Right lobe of liver (tissue), 6 donors: ENCODE measurements around the gene ZNF333. TPM values are rescaled to one million over a fixed set of nuclear protein-coding genes. Genes with fewer than 3 reads are reported as not detected.

Experiments used
- ATAC-seq, 4 donors: fragments of 200-7000 bp; cut with Tn5 transposase; one replicate each; pipeline ENCODE4 v1.9.1; 2020; ENCODE audit warnings: mild to moderate bottlenecking in 4 of 4, moderate library complexity in 4 of 4
- DNase-seq, 3 donors: peaks; one replicate each; pipeline ENCODE4 v3.0.0-alpha.2; 2020
- H3K27ac ChIP-seq, 3 donors: fragments of 200-600 bp; one replicate each; pipeline ENCODE4 v1.8.0; 2022
- H3K27me3 ChIP-seq, 2 donors: fragments of 200-600 bp; one replicate each; pipeline ENCODE4 v1.8.0; 2022
- H3K36me3 ChIP-seq, 4 donors: fragments of 200-600 bp; sonication (generic) in 1 of 4; one replicate each; pipeline versions ENCODE4 v1.5.1 to v1.8.0; 2017 to 2022; ENCODE audit warnings: control low read depth in 1 of 4
- H3K4me1 ChIP-seq, 4 donors: fragments of 200-600 bp; sonication (generic) in 1 of 4; one replicate each; pipeline versions ENCODE4 v1.5.1 to v1.8.0; 2017 to 2022; ENCODE audit warnings: control low read depth in 1 of 4
- H3K4me3 ChIP-seq, 3 donors: fragments of 200-600 bp; one replicate each; pipeline ENCODE4 v1.8.0; 2022
- H3K9me3 ChIP-seq, 4 donors: fragments of 200-600 bp; sonication (generic) in 1 of 4; one replicate each; pipeline versions ENCODE4 v1.5.1 to v1.8.0; 2017 to 2022; ENCODE audit warnings: control low read depth in 1 of 4
- POLR2A ChIP-seq: fragments of 450-650 bp; IDR thresholded peaks from one replicate; pipeline ENCODE4 v1.6.1; 2017; ENCODE audit warnings: antibody characterized with exemption, mild to moderate bottlenecking
- WGBS: methylation state at CpG from one replicate; pipeline ENCODE4 v1.1.6; 2018; ENCODE audit warnings: low coverage, low lambda C conversion rate; ENCODE audit not compliant: insufficient coverage; ENCODE audit errors: missing lambda C conversion rate; 5-methylcytosine and 5-hydroxymethylcytosine counted together
- intact Hi-C, 2 donors: fragments of 100-400 bp; cut with DNase I; formaldehyde crosslinking; loops; one replicate each; pipeline versions ENCODE4 v1.11.2 to v1.14.1; 2022
- total RNA-seq, 6 experiments: library from RNA; depleted of rRNA in 2 of 6; stranded (reverse); fragments of >200 nt in 2 of 6; fragmentation: NEBNext Ultra II Directional in 3 of 6; extraction: Animal tissue kit (Norgen Biotek cat#: 25700) in 3 of 6; gene quantifications; one replicate each; pipeline versions ENCODE4 v1.1.0 to v1.2.4, GENCODE V29; 2016 to 2023
- TF ChIP-seq, protein P1 (sequence below), 4 donors: fragments of 200-600 bp in 3 of 4; fragments of 450-650 bp in 1 of 4; IDR thresholded peaks; one replicate each; pipeline versions ENCODE4 v1.5.1 to v1.8.0; 2016 to 2022; ENCODE audit warnings: antibody characterized with exemption in 4 of 4, mild to moderate bottlenecking in 2 of 4
- donor health status: DM: no; HTN: yes; CAD: no.
- donor health status: DM: no; HTN: no; CAD: no.
- donor health status: DM: no; HTN: no; CAD: no.
- donor health status: DM: no; HTN: yes; CAD: no.
- donor health status: DM: no; HTN: yes; CAD: no.

Gene ZNF333
- total RNA-seq, 6 experiments from 2014 or later = 2.5 to 6.1 (median 3.8) TPM

DNA sequence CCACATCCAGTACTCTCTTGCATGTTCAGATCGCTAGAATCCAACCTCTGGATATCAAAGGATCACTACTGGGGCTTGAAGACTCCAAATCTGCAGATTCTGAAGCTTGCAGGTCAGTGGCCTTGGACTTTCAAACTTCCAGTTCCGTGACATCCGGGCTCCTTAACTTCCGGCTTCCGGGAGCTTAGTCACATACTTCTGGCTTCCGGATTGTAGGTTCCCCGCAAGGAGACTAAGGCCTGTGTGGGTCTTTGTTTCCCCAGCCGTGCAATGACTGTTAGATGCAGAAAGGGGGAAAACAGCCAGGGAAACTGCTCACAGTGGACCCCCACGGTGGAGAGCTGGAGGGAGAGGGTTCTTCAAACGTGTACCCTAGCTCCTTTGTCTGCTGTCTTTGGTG lies 41.4 kb downstream of the ZNF333 start:
- Histone ChIP-seq H3K4me3 (no peak overlapping the region), H3K27me3 (no peaks in the 10 kb centered on the region), H3K36me3 (no peaks in the 10 kb centered on the region), H3K9me3 (peaks cover 0 to 3% (median 0%) of the 10 kb centered on the region in 4 donors), H3K4me1 (no peaks in the 10 kb centered on the region), H3K27ac (no peak overlapping the region)
- no peak for TF ChIP-seq POLR2A
- TF ChIP-seq, protein P1, sequence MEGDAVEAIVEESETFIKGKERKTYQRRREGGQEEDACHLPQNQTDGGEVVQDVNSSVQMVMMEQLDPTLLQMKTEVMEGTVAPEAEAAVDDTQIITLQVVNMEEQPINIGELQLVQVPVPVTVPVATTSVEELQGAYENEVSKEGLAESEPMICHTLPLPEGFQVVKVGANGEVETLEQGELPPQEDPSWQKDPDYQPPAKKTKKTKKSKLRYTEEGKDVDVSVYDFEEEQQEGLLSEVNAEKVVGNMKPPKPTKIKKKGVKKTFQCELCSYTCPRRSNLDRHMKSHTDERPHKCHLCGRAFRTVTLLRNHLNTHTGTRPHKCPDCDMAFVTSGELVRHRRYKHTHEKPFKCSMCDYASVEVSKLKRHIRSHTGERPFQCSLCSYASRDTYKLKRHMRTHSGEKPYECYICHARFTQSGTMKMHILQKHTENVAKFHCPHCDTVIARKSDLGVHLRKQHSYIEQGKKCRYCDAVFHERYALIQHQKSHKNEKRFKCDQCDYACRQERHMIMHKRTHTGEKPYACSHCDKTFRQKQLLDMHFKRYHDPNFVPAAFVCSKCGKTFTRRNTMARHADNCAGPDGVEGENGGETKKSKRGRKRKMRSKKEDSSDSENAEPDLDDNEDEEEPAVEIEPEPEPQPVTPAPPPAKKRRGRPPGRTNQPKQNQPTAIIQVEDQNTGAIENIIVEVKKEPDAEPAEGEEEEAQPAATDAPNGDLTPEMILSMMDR (IDR thresholded peaks at IDR 0.05) = no peak
- 54% methylated on average over 10 of the region's 10 CpGs for WGBS
- DNase-seq = no peak
- no peak for ATAC-seq
- intact Hi-C loops = no loop called here

DNA sequence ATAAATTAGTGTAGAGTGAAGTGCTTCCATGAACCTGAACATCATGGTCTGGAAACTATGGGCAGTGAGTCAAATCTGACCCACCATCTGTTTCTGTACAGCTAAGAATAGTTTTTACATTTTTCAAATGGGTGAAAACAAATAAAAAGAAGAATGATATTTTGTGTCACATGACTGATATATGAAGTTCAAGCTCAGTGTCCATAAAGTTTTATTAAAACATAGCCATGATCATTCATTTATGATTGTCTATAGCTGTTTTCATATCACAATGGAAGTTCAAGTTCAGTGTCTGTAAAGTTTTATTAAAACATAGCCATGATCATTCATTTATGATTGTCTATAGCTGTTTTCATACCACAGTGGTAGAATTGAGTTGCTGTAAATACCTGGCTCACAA lies 42.7 kb downstream of the ZNF333 start:
- no peak for DNase-seq
- no peak overlapping the region for H3K4me3 ChIP-seq
- no peak for ATAC-seq
- H3K27me3 ChIP-seq = no peaks in the 10 kb centered on the region
- no peaks in the 10 kb centered on the region for H3K36me3 ChIP-seq
- H3K9me3 ChIP-seq = peaks cover 0 to 3% (median 0%) of the 10 kb centered on the region in 4 donors
- TF ChIP-seq, protein P1 (IDR thresholded peaks at IDR 0.05) = no peak
- no peak for TF ChIP-seq POLR2A
- H3K27ac ChIP-seq = no peak overlapping the region
- intact Hi-C loops = no loop called here
- H3K4me1 ChIP-seq = no peaks in the 10 kb centered on the region

DNA sequence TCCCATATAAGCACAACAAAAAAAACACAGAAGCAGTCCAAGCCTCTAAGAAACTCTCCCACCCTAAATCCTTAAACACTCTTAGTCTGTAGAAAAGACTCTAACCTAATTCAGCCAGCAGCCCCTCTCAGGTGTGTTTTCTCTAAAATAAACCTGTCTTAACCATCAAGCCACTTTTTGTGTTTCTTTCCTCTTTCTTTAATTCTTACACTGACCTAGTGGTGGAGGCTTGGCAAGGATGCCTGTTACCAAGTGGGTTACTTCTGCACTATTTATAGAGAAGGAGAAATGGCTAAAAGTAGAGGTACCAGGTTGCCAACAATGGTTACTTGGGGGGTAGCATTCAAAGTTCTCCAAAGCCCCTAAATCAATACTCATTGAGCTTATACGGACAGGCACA lies 43.7 kb downstream of the ZNF333 start:
- no peaks in the 10 kb centered on the region for H3K4me1 ChIP-seq
- ATAC-seq (no peak), DNase-seq (no peak)
- intact Hi-C loops = no loop called here
- H3K4me3 ChIP-seq = no peak overlapping the region
- no peak overlapping the region for H3K27ac ChIP-seq
- WGBS = 80% methylated on average over 1 of the region's 1 CpG
- H3K36me3 ChIP-seq = no peaks in the 10 kb centered on the region
- H3K27me3 ChIP-seq = no peaks in the 10 kb centered on the region
- TF ChIP-seq POLR2A = no peak
- TF ChIP-seq, protein P1 (IDR thresholded peaks at IDR 0.05) = no peak
- H3K9me3 ChIP-seq = no peaks in the 10 kb centered on the region

DNA sequence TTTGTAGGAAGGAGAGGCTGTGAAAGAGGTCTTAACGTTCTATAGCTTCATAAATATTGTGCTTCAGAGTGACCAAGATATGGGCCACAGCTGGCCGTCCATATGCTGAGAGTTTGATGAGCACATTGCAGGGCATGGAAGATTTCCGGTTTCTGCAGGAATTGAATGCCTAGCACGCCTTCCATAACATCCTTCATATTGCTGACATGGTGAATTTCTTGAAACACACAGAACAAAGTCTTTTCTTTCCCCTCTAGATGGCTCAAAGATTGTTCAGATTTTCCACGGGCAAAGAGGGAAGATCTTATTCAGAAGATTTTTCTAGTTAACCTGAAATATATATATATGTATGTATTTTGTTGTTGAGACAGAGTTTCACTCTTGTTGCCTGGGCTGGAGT lies 46.1 kb downstream of the ZNF333 start:
- Histone ChIP-seq H3K4me1 (no peaks in the 10 kb centered on the region), H3K27ac (no peak overlapping the region), H3K27me3 (no peaks in the 10 kb centered on the region), H3K4me3 (no peak overlapping the region), H3K9me3 (no peaks in the 10 kb centered on the region), H3K36me3 (no peaks in the 10 kb centered on the region)
- TF ChIP-seq, protein P1 (IDR thresholded peaks at IDR 0.05) = no peak
- no peak for TF ChIP-seq POLR2A
- ATAC-seq = no peak
- intact Hi-C loops = no loop called here
- DNase-seq = no peak
- WGBS = 70% methylated on average over 5 of the region's 5 CpGs

DNA sequence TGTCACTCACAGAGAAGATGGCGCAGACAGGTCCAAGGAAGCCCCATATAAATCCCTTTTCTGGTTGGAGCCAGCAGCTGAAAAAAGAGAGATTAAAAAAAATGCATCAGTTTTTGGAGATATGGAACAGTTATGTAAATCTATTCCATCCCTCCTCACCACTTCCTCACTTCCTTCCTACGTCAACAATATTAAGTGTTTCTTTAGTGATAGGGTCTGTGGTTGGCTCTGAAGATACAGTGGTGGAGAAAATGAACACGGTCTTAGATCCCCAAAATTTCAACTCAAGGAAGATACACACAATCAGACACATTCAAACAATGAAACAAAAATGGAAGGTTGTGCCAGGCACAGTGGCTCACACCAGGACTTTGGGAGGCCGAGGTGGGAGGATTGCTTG lies 57.0 kb downstream of the ZNF333 start:
- 45% methylated on average over 3 of the region's 4 CpGs for WGBS
- ATAC-seq = no peak

More for the DNA sequence above, 57.0 kb downstream of the ZNF333 start:
- Histone ChIP-seq H3K4me3 (no peak overlapping the region), H3K4me1 (no peaks in the 10 kb centered on the region), H3K27ac (no peak overlapping the region), H3K9me3 (no peaks in the 10 kb centered on the region), H3K36me3 (no peaks in the 10 kb centered on the region), H3K27me3 (no peaks in the 10 kb centered on the region)
- no peak for DNase-seq
- TF ChIP-seq, protein P1 (IDR thresholded peaks at IDR 0.05) = no peak
- TF ChIP-seq POLR2A = no peak
- intact Hi-C loops = no loop called here
